Testis (tissue), 2 donors: Measurements from ENCODE around the gene EP400.

Experiments
- CTCF ChIP-seq, 3 experiments: fragments of 450-650 bp in 2 of 3; fragments of 200-600 bp in 1 of 3; sonication (generic) in 1 of 3; IDR thresholded peaks; one replicate each; pipeline ENCODE4 v1.5.1; 2016 to 2019; ENCODE audit warnings: antibody characterized with exemption in 3 of 3, mild to moderate bottlenecking in 2 of 3, moderate library complexity in 1 of 3
- POLR2A ChIP-seq: fragments of 450-650 bp; IDR thresholded peaks from one replicate; pipeline ENCODE4 v1.6.1; 2017; ENCODE audit warnings: antibody characterized with exemption, mild to moderate bottlenecking, moderate library complexity

- TF ChIP-seq CTCF (IDR thresholded peaks at IDR 0.05): no peak
- TF ChIP-seq POLR2A: no peak
Observed at GRCh38 chr12:132074216-132074615, 124.5 kb downstream of the EP400 start.
